Measurements from ENCODE around the gene HES7.
"Not testable (repeated sequence)": the region's sequence is repeated elsewhere in the genome, so short reads cannot be mapped to it uniquely, and the experiment has no call there.

HES7 gene

GRCh38 chr17:8103549-8103948 is 20.4 kb downstream of the HES7 start:
- DNase-seq (ENCODE audit: low read depth in 1 of 2, low spot score in 1 of 2), result no peak

GRCh38 chr17:8101721-8102120 is 22.2 kb downstream of the HES7 start:
- DNase-seq (ENCODE audit: low read depth in 1 of 2, low spot score in 1 of 2), result no peak

- no peak for DNase-seq (ENCODE audit: low read depth in 1 of 2, low spot score in 1 of 2)
These were observed 23.1 kb downstream of the HES7 start for GRCh38 chr17:8100763-8101162.

GRCh38 chr17:8100111-8100510 is 23.8 kb downstream of the HES7 start:
- no peak for DNase-seq (ENCODE audit: low read depth in 1 of 2, low spot score in 1 of 2)

- no peak for DNase-seq (ENCODE audit: low read depth in 1 of 2, low spot score in 1 of 2)
These were observed 27.4 kb downstream of the HES7 start for GRCh38 chr17:8096541-8096940.

GRCh38 chr17:8095361-8095760 is 28.5 kb downstream of the HES7 start:
- no peak for DNase-seq (ENCODE audit: low read depth in 1 of 2, low spot score in 1 of 2)

GRCh38 chr17:8091033-8091687 is 32.7 kb downstream of the HES7 start:
- no peak for DNase-seq (ENCODE audit: low read depth in 1 of 2, low spot score in 1 of 2)

- DNase-seq (ENCODE audit: low read depth in 1 of 2, low spot score in 1 of 2), result no peak
These were observed 34.2 kb downstream of the HES7 start for GRCh38 chr17:8089728-8090127.

GRCh38 chr17:8087952-8088230 is 36.0 kb downstream of the HES7 start:
- DNase-seq (ENCODE audit: low read depth in 1 of 2, low spot score in 1 of 2), result no peak

GRCh38 chr17:8087075-8087951 is 36.6 kb downstream of the HES7 start, which contains the start of gene ALOX12B:
Gene ALOX12B, minus strand, starts transcription at chr17:8087716. Its CDS starts 274 bp downstream, at chr17:8087442.
- DNase-seq (ENCODE audit: low read depth in 1 of 2, low spot score in 1 of 2), result no peak

- DNase-seq (ENCODE audit: low read depth in 1 of 2, low spot score in 1 of 2), result no peak
These were observed 39.7 kb downstream of the HES7 start for GRCh38 chr17:8084250-8084649.

GRCh38 chr17:8082292-8082691 is 41.6 kb downstream of the HES7 start:
- DNase-seq (ENCODE audit: low read depth in 1 of 2, low spot score in 1 of 2), result no peak

GRCh38 chr17:8081876-8082275 is 42.0 kb downstream of the HES7 start:
- no peak for DNase-seq (ENCODE audit: low read depth in 1 of 2, low spot score in 1 of 2)

- DNase-seq (ENCODE audit: low read depth in 1 of 2, low spot score in 1 of 2), result no peak
These were observed 43.1 kb downstream of the HES7 start for GRCh38 chr17:8080799-8081219.

GRCh38 chr17:8080208-8080798 is 43.6 kb downstream of the HES7 start:
- no peak for DNase-seq (ENCODE audit: low read depth in 1 of 2, low spot score in 1 of 2)

- peak; percentile 72 to 73 for DNase-seq (ENCODE audit: low read depth in 1 of 2, low spot score in 1 of 2)
These were observed 44.4 kb downstream of the HES7 start for GRCh38 chr17:8079291-8080207.

- not testable (repeated sequence) for DNase-seq (ENCODE audit: low read depth in 1 of 2, low spot score in 1 of 2)
These were observed 46.0 kb downstream of the HES7 start for GRCh38 chr17:8077939-8078338.

- DNase-seq (ENCODE audit: low read depth in 1 of 2, low spot score in 1 of 2), result no peak
These were observed 47.2 kb downstream of the HES7 start for GRCh38 chr17:8076502-8077266.

GRCh38 chr17:8075574-8076342 is 48.1 kb downstream of the HES7 start:
- DNase-seq (ENCODE audit: low read depth in 1 of 2, low spot score in 1 of 2), result no peak

- DNase-seq (ENCODE audit: low read depth in 1 of 2, low spot score in 1 of 2), result no peak
These were observed 48.8 kb downstream of the HES7 start for GRCh38 chr17:8075081-8075480.
